H1 (cell line): ENCODE measurements around the gene RGMB. TPM values are rescaled to one million over a fixed set of nuclear protein-coding genes. Genes with fewer than 3 reads are reported as not detected.

ENCODE experiments used
- CTCF ChIA-PET: fragments of 300-600 bp; sonication (Branson Sonifier 250); formaldehyde crosslinking; loops from one replicate; lab custom pipeline; 2021; ENCODE audit not compliant: partially characterized antibody; lab: Charles Lee
- POLR2A ChIA-PET: fragments of 300-600 bp; sonication (Branson Sonifier 250); formaldehyde crosslinking; loops from one replicate; lab custom pipeline; 2021; ENCODE audit warnings: inconsistent platforms; ENCODE audit not compliant: partially characterized antibody; lab: Charles Lee
- DNase-seq, 2 experiments: peaks; one replicate each; pipeline versions ENCODE4 v3.0.0 to v3.0.0-alpha.2; 2010 to 2022; ENCODE audit warnings: low spot score in 2 of 2, low read depth in 1 of 2, mixed read lengths in 1 of 2
- FAIRE-seq: peaks from 2 replicates; lab custom pipeline; 2011; peaks lifted over from hg19 to GRCh38; lab: Jason Lieb, UNC
- H2AFZ ChIP-seq: 2 replicates; pipeline ENCODE4 v1.8.1; 2012; ENCODE audit warnings: low read length, inconsistent platforms
- H2AK5ac ChIP-seq: 2 replicates; pipeline ENCODE4 v1.6.1; 2013; ENCODE audit warnings: low read depth, low read length
- H2BK120ac ChIP-seq: replicated peaks from 2 replicates; pipeline ENCODE3; 2013; ENCODE audit warnings: low read depth, low read length, inconsistent platforms
- H2BK12ac ChIP-seq: 2 replicates; pipeline ENCODE4 v1.6.1; 2013; ENCODE audit warnings: low read depth, low read length
- H2BK15ac ChIP-seq: 2 replicates; pipeline ENCODE4 v1.6.1; 2013; ENCODE audit warnings: low read length
- H2BK20ac ChIP-seq: 2 replicates; pipeline ENCODE4 v1.6.1; 2013; ENCODE audit warnings: low read length
- H2BK5ac ChIP-seq: 2 replicates; pipeline ENCODE4 v1.6.1; 2013; ENCODE audit warnings: low read depth, low read length
- H3K14ac ChIP-seq: 2 replicates; pipeline ENCODE4 v1.6.1; 2013; ENCODE audit warnings: inconsistent platforms; ENCODE audit not compliant: insufficient read length
- H3K18ac ChIP-seq: 2 replicates; pipeline ENCODE4 v1.6.1; 2013; ENCODE audit warnings: low read length; ENCODE audit errors: extremely low read depth
- H3K23ac ChIP-seq: 2 replicates; pipeline ENCODE4 v1.6.1; 2013; ENCODE audit warnings: inconsistent platforms; ENCODE audit not compliant: insufficient read length
- H3K23me2 ChIP-seq: 2 replicates; pipeline ENCODE4 v1.6.1; 2013; ENCODE audit warnings: low read depth, low read length
- H3K27ac ChIP-seq: 2 replicates; pipeline ENCODE4 v1.6.1; 2011; ENCODE audit warnings: low read depth, low read length, inconsistent platforms
- H3K27me3 ChIP-seq, 4 experiments: replicated peaks in 1 of 4; 1 replicate in 1 of 4; 2 replicates in 3 of 4; pipeline versions ENCODE4 v1.6.1 to v1.8.1; 2011 to 2013; ENCODE audit warnings: low read length in 3 of 4, mild to moderate bottlenecking in 3 of 4, inconsistent platforms in 2 of 4, mixed read lengths in 2 of 4, moderate library complexity in 1 of 4; ENCODE audit not compliant: control insufficient read depth in 3 of 4, insufficient read depth in 3 of 4; ENCODE audit errors: extremely low read depth in 1 of 4
- H3K36me3 ChIP-seq, 4 experiments: 2 replicates each; pipeline versions ENCODE4 v1.6.1 to v1.8.1; 2011 to 2013; ENCODE audit warnings: mild to moderate bottlenecking in 4 of 4, low read length in 3 of 4, moderate library complexity in 2 of 4, control low read depth in 1 of 4, inconsistent platforms in 1 of 4; ENCODE audit not compliant: insufficient read depth in 4 of 4, control insufficient read depth in 2 of 4
- H3K4ac ChIP-seq: replicated peaks from 2 replicates; pipeline ENCODE3; 2013; ENCODE audit warnings: low read length, low read depth, mixed read lengths, inconsistent platforms; ENCODE audit not compliant: insufficient read length
- H3K4me1 ChIP-seq, 4 experiments: replicated peaks in 1 of 4; 1 replicate in 1 of 4; 2 replicates in 3 of 4; pipeline versions ENCODE4 v1.6.1 to v1.8.1; 2011 to 2013; ENCODE audit warnings: low read length in 3 of 4, inconsistent platforms in 2 of 4, mixed read lengths in 1 of 4; ENCODE audit not compliant: insufficient read depth in 4 of 4, control insufficient read depth in 3 of 4
- H3K4me2 ChIP-seq, 2 experiments: 2 replicates each; pipeline versions ENCODE4 v1.6.1 to v1.8.1; 2011 to 2013; ENCODE audit warnings: low read depth in 2 of 2, low read length in 2 of 2, control low read depth in 1 of 2, inconsistent platforms in 1 of 2, mild to moderate bottlenecking in 1 of 2; ENCODE audit not compliant: insufficient read depth in 1 of 2
- H3K4me3 ChIP-seq, 4 experiments: fragments of 200-600, 300-600 bp in 1 of 4; sonication (generic), shearing (Covaris generic), sonication (Bioruptor Twin) in 1 of 4; 2 replicates each; pipeline versions ENCODE4 v1.5.1 to v1.8.1; 2011 to 2016; ENCODE audit warnings: low read length in 4 of 4, low read depth in 3 of 4, control low read depth in 2 of 4, inconsistent platforms in 2 of 4, mild to moderate bottlenecking in 2 of 4, mixed read lengths in 1 of 4, moderate library complexity in 1 of 4; ENCODE audit not compliant: insufficient read depth in 2 of 4; ENCODE audit errors: extremely low read depth in 1 of 4
- H3K56ac ChIP-seq: replicated peaks from 2 replicates; pipeline ENCODE3; 2013; ENCODE audit warnings: low read depth, mild to moderate bottlenecking, mixed read lengths, low read length, inconsistent platforms; ENCODE audit not compliant: insufficient read length
- H3K79me1 ChIP-seq: 2 replicates; pipeline ENCODE4 v1.6.1; 2013; ENCODE audit warnings: low read depth, low read length, control low read depth
- H3K79me2 ChIP-seq, 2 experiments: 2 replicates each; pipeline versions ENCODE4 v1.6.1 to v1.8.1; 2012 to 2013; ENCODE audit warnings: low read length in 2 of 2, mild to moderate bottlenecking in 2 of 2, inconsistent platforms in 1 of 2; ENCODE audit not compliant: insufficient read depth in 2 of 2, control insufficient read depth in 1 of 2
- H3K9ac ChIP-seq, 4 experiments: replicated peaks in 1 of 4; 1 replicate in 1 of 4; 2 replicates in 3 of 4; pipeline versions ENCODE4 v1.6.1 to v1.8.1; 2011 to 2013; ENCODE audit warnings: low read depth in 3 of 4, low read length in 3 of 4, control low read depth in 2 of 4, mild to moderate bottlenecking in 2 of 4, moderate library complexity in 2 of 4, inconsistent platforms in 1 of 4; ENCODE audit errors: extremely low read depth in 1 of 4
- H3K9me3 ChIP-seq, 2 experiments: 2 replicates each; pipeline versions ENCODE4 v1.6.1 to v1.8.1; 2012 to 2013; ENCODE audit warnings: mild to moderate bottlenecking in 2 of 2, moderate library complexity in 2 of 2, control low read depth in 1 of 2, inconsistent platforms in 1 of 2, low read depth in 1 of 2, low read length in 1 of 2, mixed read lengths in 1 of 2; ENCODE audit not compliant: insufficient read depth in 2 of 2
- H4K20me1 ChIP-seq, 2 experiments: replicated peaks in 1 of 2; 2 replicates each; pipeline versions ENCODE3 to v1.8.1; 2011 to 2013; ENCODE audit warnings: inconsistent platforms in 2 of 2, low read length in 2 of 2, mild to moderate bottlenecking in 1 of 2; ENCODE audit not compliant: insufficient read depth in 2 of 2, control insufficient read depth in 1 of 2
- H4K5ac ChIP-seq: 2 replicates; pipeline ENCODE4 v1.6.1; 2013; ENCODE audit warnings: low read length, low read depth, mixed read lengths, inconsistent platforms; ENCODE audit not compliant: insufficient read length
- H4K8ac ChIP-seq: 2 replicates; pipeline ENCODE4 v1.8.0; 2013; ENCODE audit warnings: mild to moderate bottlenecking, moderate library complexity, low read length, inconsistent platforms; ENCODE audit not compliant: insufficient read depth; ENCODE audit errors: extremely low read depth
- H4K91ac ChIP-seq: replicated peaks from 2 replicates; pipeline ENCODE3; 2013; ENCODE audit warnings: low read length, mixed read lengths, inconsistent platforms; ENCODE audit not compliant: insufficient read length
- ASH2L ChIP-seq: fragments of 200-600, 300-600 bp; sonication (generic); IDR thresholded peaks from one replicate; pipeline ENCODE4 v1.7.1; 2017; ENCODE audit warnings: low read length
- CBX8 ChIP-seq: fragments of 300-800, 300-1000 bp; sonication (generic); IDR thresholded peaks from 2 replicates; pipeline ENCODE4 v1.7.1; 2016; ENCODE audit warnings: low read depth, low read length, borderline replicate concordance
- EGR1 ChIP-seq: IDR thresholded peaks from 2 replicates; pipeline ENCODE4 v1.6.1; 2011; ENCODE audit warnings: low read depth, low read length, borderline replicate concordance
- RAD21 ChIP-seq, 2 experiments: IDR thresholded peaks in 1 of 2; conservative IDR thresholded peaks in 1 of 2; 2 replicates each; pipeline ENCODE4 v1.6.1; 2011; ENCODE audit warnings: low read depth in 2 of 2, low read length in 2 of 2, improper control_type of control experiment in 1 of 2, inconsistent platforms in 1 of 2, mild to moderate bottlenecking in 1 of 2, moderate library complexity in 1 of 2
- SIRT6 ChIP-seq: IDR thresholded peaks from one replicate; pipeline ENCODE4 v1.7.1; 2012; ENCODE audit warnings: low read length, inconsistent platforms
- SP2 ChIP-seq: IDR thresholded peaks from 2 replicates; pipeline ENCODE4 v1.6.1; 2012; ENCODE audit warnings: mild to moderate bottlenecking, low read length, inconsistent platforms
- SRF ChIP-seq: IDR thresholded peaks from 2 replicates; pipeline ENCODE4 v1.6.1; 2011; ENCODE audit warnings: mild to moderate bottlenecking, low read depth, low read length, moderate library complexity
- SUZ12 ChIP-seq: fragments of 200-600 bp; sonication (generic); IDR thresholded peaks from 2 replicates; pipeline ENCODE4 v1.6.1; 2012; ENCODE audit warnings: mild to moderate bottlenecking, inconsistent platforms, low read length, moderate library complexity, mixed read lengths
- TEAD4 ChIP-seq: IDR thresholded peaks from 2 replicates; pipeline ENCODE4 v1.6.1; 2012; ENCODE audit warnings: low read depth, low read length, inconsistent platforms, mixed read lengths
- WGBS, 2 experiments: shearing (Covaris generic) in 1 of 2; methylation state at CpG; one replicate each; pipeline versions ENCODE4 v1.1.6 to v1.1.7; 2013 to 2015; ENCODE audit warnings: low lambda C conversion rate in 2 of 2, mixed read lengths in 2 of 2, inconsistent platforms in 1 of 2, low coverage in 1 of 2, missing lambda C conversion rate in 1 of 2; ENCODE audit not compliant: insufficient replicate concordance in 2 of 2, insufficient coverage in 1 of 2, insufficient read length in 1 of 2; ENCODE audit errors: extremely low coverage in 1 of 2, missing lambda C conversion rate in 1 of 2; 5-methylcytosine and 5-hydroxymethylcytosine counted together
- polyA plus RNA-seq, 7 experiments: library from polyadenylated mRNA; depleted of rRNA in 3 of 7; stranded (reverse) in 5 of 7; unstranded in 2 of 7; fragments of >200 nt in 5 of 7; fragments of 200-250 nt in 2 of 7; gene quantifications; 1 replicate in 5 of 7; 2 replicates in 1 of 7; 4 replicates in 1 of 7; pipeline versions ENCODE4 v1.2.1 to v1.2.3, GENCODE V29; 2011 to 2013; ENCODE audit warnings: missing spikeins in 2 of 7, mixed read lengths in 2 of 7
- total RNA-seq: library from RNA; stranded (reverse); fragmentation: NEBNext Ultra II Directional; extraction: Animal tissue kit (Norgen Biotek cat#: 25700); gene quantifications from 2 replicates; pipeline ENCODE4 v1.2.1, GENCODE V29; 2021

RGMB gene
- total and polyA plus RNA-seq, 2 of the 8 experiments (the other 6 are each of a cell fraction or from before 2014, with no cell fraction given): 11.7 to 27.0 TPM

GRCh38 chr5:98727686-98728085 lies 45.8 kb upstream of the RGMB start:
- 98% methylated on average over 5 of the region's 5 CpGs; no CpG with 5 or more reads in 1 of the 2 experiments for WGBS, 2 experiments
- H3K79me2 ChIP-seq: no peaks in the 10 kb centered on the region

More at GRCh38 chr5:98727686-98728085, 45.8 kb upstream of the RGMB start:
- Histone ChIP-seq H3K9me3 (no peaks in the 10 kb centered on the region), H4K20me1 (no peaks in the 10 kb centered on the region), H2BK15ac (no peak overlapping the region), H3K79me1 (no peaks in the 10 kb centered on the region), H3K56ac (no peak overlapping the region), H3K4me3 (no peak overlapping the region), H2BK5ac (no peak overlapping the region), H2AK5ac (no peak overlapping the region), H3K18ac (no peak overlapping the region), H3K27ac (no peak overlapping the region), H3K36me3 (no peaks in the 10 kb centered on the region), H3K9ac (no peak overlapping the region), H3K23me2 (no peaks in the 10 kb centered on the region), H4K5ac (no peak overlapping the region), H3K23ac (no peak overlapping the region), H2BK120ac (no peak overlapping the region), H2BK12ac (no peak overlapping the region), H4K91ac (no peak overlapping the region), H3K14ac (no peak overlapping the region), H3K4me2 (no peak overlapping the region), H3K27me3 (no peaks in the 10 kb centered on the region), H2AFZ (no peak overlapping the region), H3K4me1 (no peaks in the 10 kb centered on the region), H2BK20ac (no peak overlapping the region), H4K8ac (no peak overlapping the region), H3K4ac (no peak overlapping the region)
- no peak for DNase-seq
- TF ChIP-seq SP2 (no peak), SIRT6 (no peak), EGR1 (no peak), SUZ12 (no peak), ASH2L (no peak), CBX8 (no peak), RAD21 (IDR thresholded peaks at IDR 0.05 in 1 of 2, conservative IDR thresholded peaks at IDR 0.05 in 1 of 2; ENCODE audit: low read depth in 2 of 2, low read length in 2 of 2) (no peak), SRF (no peak), TEAD4 (no peak)
- no peak for FAIRE-seq
- CTCF ChIA-PET: interaction anchor here (0.9 to 1.7 kb wide), 3 partner anchors 23 to 43 kb away, joined by 3 to 5 read pairs (median 4); no protein-coding TSS in a partner anchor
- POLR2A ChIA-PET: no interaction called here
